OCI-M2 (cell line): ENCODE results near the gene BAG1.

Source experiments
- DNase-seq: peaks from one replicate; lab custom pipeline; 2025; ENCODE audit not compliant: unreplicated experiment; lab: John Stamatoyannopoulos, UW

Gene BAG1

DNA sequence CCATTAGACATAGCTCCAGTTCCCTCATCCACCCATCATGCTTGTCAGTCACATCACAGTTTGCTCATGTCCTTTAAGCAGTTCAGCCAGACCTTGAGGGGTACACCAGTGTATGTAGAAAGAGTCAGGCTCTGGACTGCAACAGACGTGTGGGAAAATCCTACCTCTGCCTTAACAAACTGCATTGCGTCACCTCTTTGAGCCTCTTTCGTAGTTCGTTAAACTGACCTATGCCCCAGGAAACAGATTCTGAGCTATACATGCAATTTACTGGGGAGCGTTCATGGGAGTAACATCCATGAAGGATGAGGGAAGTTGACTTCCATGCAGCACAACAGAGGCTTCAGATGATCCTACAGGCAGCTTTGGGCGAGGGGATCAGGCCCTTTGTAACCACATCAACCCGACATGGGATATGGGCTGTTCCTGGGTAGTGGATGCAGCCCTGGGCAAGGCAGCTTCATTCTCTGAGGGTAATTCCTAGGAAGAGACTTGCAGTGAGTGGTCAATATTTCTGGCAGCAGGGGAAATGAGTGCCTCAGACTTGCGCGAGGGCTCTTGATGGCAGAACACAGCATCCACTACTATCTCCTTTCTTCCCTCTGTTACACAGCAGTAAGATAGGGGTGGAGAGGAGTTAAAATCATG is 20.2 kb downstream of the BAG1 start:
- no peak for DNase-seq

DNA sequence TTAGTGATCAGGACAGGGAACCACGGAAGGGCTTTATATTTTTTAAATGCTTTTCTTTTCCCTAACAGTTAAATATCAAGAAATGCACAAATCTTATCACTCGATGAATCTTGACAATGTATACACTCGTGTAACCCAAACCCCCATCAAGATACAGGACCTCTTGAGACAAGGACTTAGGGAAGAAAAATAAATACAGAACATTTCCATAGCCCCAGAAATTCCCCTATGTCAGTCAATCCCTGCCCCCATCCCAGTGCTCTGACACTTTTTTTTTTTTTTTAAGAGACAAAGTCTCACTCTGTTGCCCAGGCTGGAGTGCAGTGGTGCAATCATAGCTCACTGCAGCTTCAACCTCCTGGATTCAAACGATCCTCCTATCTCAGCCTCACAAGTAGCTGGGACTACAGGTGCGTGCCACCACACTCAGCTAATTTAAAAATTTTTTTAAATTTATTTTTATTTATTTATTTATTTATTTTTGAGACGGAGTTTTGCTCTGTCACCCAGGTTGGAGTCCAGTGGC is 21.8 kb downstream of the BAG1 start:
- DNase-seq = no peak

DNA sequence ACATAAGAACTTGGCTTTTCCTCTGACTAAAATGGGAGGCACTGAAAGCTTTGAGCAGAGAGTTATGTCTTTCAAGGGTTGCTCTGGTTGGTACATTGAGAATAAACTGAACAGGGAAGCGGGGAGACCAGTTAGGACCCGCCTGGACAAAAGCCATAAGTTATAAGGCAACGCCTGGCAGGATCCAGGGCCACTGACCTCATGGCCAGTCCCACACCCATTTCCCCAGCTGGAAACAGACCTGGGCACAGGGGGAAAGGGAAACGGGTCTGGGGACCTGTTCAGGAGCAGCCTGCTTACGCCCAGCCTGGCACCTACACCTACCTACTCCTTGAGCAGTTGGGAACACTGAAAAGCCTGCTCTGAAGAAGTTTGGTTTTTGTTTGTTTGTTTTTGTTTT is 23.2 kb downstream of the BAG1 start:
- DNase-seq = no peak

DNA sequence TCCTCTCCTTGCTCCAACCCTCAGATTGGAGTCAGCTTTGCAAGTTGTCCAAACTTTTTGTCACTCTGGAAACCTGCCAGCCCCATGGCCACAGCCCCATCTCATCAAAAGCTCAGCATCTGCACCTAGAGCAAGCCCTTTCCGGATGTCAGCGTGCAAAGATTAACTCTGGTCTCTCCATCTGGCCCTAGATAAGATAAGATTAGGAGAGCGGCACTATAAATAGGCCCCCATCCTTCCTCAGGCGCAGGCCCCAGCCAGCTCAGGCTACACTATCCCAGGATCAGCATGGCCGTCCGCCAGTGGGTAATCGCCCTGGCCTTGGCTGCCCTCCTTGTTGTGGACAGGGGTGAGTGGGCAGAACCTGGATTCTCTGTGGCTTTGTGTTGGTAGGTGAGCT is 24.6 kb downstream of the BAG1 start, which contains the start of gene SPINK4:
Gene SPINK4, plus strand, starts transcription at position 247 of the 400 bp plus-strand sequence. Its CDS starts 42 bp downstream, at position 289.
- DNase-seq = no peak

DNA sequence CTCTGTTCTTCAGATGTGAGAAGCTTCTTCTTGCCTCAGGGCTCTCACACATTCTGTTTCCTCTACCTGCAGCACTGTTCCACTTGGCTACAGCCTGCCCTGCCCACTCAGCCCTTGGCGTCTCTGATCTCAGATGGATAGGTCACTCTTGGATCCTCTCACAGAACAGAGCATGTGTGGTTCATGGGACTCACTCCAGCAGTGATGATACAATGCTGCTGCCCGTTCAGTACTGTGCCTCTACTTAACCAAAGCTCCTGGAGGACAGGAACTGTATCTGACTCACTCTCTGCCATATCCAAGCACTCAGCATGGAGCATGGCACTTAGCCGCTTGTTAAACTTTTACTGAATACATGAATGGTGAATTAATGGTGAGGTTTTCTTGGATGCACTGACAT is 27.9 kb downstream of the BAG1 start:
- no peak for DNase-seq

DNA sequence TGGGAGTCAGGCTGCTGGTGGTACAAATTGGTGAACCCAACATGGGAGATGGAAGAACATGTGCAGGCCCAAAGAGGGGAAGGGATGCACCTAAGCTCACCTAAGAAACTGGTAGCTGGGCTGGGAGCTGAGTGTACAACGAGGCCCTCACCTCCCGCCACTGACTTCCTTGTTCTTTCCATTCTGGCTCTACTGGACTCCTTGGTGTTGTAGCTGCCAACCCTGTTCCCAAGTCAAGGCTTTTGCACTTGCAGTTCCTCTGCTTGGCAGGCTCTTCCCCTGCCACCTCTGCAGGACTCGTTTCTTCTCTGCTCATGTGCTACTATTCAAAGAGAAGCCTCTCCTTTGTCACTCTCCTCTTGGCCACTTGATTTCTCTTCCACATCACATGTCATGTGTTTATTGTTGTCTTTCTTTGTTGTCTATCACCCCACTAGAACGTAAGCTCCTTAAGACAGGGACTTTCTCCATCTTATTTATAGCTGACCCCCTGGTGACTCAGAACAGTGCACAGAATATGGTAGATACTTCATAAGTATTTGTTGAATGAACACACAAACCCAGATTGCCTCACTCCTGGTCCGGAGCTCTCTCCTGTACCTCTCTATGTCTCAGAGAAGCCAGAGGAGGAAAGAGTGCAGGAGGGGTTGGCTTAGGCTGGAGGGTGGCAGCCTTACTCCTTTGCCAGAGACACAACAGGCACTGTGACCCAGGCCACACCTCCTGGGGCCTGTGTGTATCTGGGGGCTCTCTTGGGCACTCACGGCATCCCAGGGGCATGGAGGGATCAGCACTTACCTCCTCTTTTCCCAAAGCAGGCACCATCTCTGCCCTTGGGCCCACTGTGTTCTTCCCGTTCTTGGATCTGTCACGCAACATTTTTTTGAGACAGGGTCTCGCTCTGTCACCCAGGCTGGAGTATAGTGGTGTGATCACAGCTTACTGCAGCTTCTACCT is 29.7 kb downstream of the BAG1 start:
- no peak for DNase-seq

DNA sequence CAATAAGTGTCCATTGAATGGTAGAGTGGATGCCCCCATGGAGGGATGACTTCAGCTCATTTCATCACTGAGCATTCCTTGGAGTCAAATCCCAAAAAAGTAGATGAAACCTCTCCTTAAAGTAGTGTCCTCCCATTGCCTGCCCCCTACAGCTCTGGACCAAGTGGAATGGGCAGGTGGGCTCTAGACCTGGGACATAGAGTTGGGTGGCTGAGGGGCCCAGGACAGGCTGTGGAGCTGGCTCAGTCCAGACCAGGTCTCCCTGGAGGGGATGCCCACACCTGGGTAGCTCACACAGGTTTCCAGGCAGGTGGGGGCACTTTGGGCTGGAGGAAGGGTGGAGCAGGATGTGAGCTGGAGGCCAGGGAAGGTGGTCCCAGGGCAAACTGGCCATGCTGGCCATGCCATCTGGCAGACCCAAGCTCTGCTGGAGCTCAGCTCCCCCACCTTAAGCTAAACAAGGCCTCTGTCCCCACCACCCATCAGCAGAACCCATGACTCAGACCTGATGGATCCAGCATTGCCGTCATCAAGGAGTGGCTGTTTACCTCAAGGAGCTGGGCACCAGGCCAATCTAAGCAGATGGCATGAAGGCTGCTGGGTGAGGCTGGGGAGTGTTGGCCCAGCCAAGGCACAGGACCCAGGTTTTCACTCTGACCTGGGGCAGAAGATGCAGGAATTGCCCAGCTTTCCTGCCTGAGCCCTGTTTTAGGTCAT is 30.7 kb downstream of the BAG1 start:
- DNase-seq = no peak

DNA sequence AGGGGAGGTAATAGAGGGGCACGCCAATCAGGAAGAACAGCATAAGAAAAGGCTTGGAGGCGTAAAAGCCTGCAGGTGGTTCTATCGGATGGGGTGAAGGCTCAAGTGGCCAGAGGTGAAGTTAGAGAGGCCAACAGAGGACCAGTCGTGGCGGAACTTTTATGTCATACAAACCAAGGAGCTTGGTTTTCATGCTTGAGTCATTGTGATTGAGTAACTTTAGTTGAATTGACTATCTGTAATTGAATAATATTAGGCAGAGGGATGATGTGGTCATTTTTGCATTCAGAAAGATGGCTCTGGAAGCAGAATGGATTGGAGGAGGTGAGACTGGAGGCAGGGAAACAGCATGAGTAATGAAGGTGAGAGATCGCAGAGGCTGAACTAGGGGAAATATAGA is 31.7 kb downstream of the BAG1 start:
- no peak for DNase-seq

DNA sequence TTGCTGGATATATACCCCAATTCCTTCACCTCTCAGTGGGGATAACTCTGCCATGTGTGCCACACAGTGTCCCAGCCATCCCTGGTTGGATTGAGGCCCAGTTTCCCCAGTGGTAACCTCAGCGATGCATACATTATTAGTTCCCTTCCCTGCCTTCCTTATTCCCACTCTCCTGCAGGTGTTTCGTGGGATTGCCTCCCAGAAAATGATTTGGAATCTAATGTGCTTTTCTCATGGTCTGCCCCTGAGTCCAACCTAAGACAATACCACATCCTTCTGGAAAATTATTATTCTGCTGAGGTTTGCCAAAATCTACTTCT is 32.9 kb downstream of the BAG1 start:
- no peak for DNase-seq

DNA sequence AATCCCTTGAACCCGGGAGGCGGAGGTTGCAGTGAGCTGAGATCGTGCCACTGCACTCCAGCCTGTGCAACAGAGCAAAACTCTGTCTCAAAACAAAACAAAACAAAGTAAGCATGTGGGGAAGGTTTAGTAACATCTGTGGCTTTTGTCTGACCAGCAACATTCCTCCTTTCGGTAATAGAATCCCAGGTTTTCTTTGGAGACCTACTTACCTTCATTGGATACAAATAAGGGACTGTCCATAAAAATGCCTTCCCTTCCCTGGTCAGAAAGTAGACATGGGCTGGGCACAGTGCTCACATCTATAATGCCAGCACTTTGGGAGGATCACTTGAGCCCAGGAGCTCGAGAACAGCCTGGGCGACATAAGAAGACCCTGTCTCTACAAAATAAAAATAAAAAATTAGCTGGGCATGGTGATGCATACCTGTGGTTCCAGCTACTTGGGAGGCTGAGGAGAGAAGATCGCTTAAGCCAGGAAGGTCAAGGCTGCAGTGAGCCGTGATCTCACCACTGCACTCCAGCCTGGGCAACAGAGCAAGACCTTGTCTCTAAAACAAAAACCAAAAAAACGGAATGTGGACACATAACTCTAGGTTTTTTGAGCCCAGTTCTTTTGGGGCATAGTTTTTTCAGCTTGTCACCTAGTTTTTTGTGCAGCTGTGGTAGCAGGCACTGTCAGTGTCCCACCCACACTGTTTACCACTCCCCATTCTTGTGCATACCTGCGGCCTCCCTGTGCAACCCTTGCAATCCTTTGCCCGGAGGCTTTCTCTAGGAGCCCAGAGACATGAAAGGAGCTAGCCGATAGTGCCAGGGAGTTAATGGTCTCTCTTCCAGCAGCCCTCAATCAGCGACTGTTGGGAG is 33.5 kb downstream of the BAG1 start:
- no peak for DNase-seq

DNA sequence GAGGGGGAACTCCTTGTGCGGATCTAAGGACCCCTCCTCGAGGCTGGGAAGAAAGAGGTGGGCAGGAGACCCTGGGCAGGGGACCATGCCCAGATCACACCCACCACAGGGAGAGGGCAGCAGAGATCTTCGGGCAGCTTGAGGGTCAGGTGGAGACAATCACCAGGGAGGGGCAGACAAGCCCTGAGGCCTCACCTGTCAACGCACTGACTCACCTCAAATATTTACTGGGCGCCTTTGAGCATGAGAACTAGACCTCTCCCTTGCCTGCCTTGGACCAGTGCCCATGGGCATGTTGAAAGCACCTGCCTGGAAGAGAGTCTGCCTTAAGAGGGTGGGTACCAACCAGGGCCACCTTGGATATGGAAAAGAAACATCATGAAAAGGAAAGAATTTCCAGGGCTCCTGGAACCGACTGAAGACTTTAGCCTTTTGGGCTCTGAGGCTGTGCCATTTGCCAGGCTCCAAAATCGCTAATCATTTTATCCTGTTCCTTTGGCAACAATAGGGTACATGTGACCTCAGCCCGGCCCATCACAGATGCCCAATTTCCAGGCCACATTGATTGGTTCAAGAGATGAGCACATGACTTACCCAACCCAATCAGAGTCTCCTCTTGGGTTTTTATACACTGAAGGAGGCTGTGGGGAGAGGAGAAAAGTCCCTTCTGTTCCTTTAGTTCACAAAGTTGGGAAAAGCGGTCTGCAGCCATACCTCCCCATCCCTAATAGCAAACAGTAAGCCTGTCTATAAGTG is 35.0 kb downstream of the BAG1 start:
- DNase-seq = no peak

DNA sequence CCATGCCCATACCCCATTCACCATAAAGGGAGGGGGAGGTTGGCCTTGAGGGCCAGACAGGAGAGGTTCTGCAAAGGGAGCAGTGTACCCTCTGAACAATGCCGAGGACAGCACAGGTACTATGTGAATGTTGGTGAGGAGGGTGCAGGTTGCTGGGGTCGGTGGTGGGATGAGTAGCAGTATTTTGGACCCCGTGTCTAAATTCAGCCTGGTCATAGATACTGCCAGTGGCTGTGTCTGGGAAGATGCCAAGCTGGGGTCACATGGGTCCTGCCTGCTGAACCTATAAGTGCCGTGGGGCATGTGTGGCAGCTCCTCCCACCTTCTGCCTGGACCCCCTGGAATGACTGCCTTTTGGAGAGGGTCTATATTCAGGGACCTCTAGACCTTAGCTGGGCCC is 35.9 kb downstream of the BAG1 start:
- no peak for DNase-seq

DNA sequence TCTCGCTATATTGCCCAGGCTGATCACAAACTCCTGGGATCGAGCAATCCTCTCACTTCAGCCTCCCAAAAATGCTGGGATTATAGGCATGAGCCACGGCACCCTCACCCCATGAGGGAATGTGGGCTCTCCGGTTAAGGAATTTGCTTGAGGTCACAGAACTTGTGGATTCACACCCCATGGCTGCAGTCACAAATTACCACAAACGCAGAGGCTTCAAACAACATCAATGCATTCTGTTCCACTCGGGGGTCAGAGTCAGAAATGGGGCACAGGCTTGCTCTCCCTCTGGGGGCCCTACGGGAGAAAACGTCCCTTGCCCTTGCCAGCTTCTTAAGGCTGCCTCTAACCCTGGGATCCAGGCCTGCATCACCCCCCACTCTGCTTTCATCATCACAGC is 36.8 kb downstream of the BAG1 start:
- DNase-seq = no peak

DNA sequence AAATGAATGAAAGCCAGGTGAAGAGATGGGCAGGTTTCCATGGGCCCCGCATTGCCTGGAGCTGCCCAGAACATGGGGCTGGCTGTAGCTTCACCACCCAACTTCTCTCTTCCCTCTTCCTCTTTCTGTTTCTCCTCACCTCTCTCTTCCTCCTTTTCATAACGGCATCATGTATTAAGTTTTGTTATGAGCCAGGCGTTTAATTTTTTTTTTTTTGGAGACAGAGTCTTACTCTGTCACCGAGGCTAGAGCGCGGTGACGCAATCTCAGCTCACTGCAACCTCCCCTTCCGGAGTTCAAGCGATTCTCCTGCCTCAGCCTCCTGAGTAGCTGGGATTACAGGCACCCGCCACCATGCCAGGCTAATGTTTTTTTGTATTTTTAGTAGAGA is 37.5 kb downstream of the BAG1 start:
- no peak for DNase-seq

DNA sequence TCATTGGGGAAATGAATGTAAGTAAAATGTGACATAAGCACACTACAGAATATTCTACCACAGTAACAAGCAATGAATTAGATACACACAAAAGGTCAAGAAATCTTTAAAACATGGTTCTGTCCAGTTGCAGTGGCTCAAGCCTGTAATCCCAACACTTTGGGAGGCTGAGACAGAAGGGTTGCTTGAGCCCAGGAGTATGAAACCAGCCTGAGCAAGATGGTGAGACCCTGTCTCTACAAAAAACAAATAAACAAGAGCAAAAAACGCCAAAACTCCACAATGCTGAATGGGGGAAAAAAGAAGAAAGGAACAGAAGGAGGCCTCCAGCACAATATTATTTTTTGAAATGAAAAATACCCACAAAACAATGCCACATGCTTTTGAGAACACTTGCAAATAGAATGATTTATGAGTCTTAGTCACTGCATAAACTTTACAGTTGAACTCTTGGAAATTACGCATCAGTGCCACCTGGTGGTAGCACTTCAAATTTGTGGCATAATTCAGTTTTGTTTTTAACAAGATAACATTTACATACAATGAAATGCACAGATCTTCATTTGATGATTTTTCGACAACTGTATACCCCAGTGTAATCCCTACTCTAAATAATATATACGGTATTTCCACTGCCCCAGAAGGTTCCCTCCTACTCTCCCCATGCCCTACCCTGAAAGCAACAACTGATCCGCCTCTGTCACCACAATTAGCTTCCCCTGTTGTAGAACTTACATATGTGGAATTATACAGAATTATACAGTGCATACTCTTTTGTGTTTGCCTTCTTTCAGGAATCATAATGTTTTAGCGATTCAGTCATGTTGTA is 39.0 kb downstream of the BAG1 start:
- peak; percentile 9 for DNase-seq

DNA sequence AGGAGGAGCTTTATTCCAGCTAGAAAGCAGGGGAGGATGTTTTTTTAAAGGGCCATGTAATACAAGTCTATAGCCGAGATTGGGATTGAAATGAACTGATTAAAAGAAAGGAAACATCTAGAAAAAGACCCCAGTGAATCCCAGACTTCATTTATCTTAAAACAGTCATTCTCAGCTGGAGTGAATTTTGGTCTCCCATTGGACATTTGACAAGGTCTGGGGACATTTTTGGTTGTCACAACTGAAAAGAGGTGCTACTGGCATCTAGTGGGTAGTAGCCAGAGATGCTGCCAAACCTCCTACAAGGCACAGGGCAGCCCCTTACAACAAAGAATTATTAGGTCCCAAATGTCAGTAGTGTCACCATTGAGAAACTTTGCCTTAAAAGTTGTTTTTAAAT is 40.8 kb downstream of the BAG1 start:
- no peak for DNase-seq

DNA sequence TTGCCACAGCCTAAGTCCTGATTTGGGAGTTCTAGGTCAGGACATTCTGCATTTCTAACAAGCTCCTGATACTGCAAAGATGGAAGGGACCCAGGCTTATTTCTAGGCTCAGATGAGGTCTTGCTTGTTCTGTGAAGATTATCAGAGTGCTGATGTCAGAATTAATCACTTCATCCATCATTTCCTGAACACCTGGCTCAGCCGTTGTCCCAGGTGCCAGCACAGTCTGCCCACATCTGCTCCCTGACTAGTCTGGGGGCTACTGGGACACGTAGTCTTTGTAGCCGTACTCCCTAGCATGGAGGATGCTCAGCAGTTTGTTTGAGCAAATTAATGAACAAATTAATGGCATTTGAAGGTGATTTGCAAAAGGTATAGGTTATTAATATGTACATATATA is 42.5 kb downstream of the BAG1 start:
- no peak for DNase-seq

DNA sequence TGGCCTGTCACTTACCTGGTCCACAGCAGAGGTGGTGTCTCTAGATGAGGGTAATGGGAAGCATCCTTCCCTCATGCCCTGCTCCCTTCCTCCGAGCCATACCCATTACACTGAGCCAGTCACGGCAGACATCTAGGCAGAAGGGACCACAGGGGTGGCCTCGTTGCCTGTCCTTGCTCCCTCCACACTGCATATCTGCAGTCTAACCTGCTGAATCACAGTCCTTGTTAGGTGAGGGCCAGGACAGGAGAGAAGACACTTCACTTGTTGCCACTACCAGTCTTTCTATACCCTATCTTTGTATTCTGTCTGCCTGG is 43.0 kb downstream of the BAG1 start:
- DNase-seq = no peak
